HUDEP-2 (cell line): ENCODE results near the gene GPR82.
A peak's percentile ranks its signal among the peaks of the same experiment; 100 is the strongest.
"Not testable (repeated sequence)": the region's sequence is repeated elsewhere in the genome, so short reads cannot be mapped to it uniquely, and the experiment has no call there.

Source experiments
- DNase-seq, 76 experiments: peaks; one replicate each; lab custom pipeline; 2025; ENCODE audit not compliant: unreplicated experiment in 76 of 76; lab: John Stamatoyannopoulos, UW

Gene GPR82

DNA sequence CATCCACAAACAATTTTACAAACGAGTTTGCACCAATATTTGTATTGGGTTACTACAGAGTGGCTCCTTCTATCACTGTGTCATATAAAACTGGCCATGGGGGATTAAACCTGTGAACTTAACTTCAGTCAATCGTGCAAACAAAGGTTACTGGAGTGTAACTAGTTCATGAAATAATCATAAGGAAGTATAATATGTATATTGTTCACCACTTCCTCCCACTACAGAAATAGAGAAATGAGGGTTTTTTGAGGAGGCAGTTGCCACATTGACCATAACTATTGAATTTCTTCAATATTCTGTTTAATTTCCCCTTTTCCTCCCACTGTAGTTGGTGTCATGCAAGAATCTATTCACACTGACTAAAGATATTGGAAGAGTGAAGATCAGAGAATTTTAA is at the start of gene GPR82:
Gene GPR82 (plus strand): TSS at position 356 of the 400 bp plus-strand sequence. CDS start 2,846 bp downstream, outside the sequence.
- no peak for DNase-seq

- not testable (repeated sequence) for DNase-seq
Measured at GRCh38 chrX:41676361-41676760, 47.6 kb upstream of the GPR82 start.

DNA sequence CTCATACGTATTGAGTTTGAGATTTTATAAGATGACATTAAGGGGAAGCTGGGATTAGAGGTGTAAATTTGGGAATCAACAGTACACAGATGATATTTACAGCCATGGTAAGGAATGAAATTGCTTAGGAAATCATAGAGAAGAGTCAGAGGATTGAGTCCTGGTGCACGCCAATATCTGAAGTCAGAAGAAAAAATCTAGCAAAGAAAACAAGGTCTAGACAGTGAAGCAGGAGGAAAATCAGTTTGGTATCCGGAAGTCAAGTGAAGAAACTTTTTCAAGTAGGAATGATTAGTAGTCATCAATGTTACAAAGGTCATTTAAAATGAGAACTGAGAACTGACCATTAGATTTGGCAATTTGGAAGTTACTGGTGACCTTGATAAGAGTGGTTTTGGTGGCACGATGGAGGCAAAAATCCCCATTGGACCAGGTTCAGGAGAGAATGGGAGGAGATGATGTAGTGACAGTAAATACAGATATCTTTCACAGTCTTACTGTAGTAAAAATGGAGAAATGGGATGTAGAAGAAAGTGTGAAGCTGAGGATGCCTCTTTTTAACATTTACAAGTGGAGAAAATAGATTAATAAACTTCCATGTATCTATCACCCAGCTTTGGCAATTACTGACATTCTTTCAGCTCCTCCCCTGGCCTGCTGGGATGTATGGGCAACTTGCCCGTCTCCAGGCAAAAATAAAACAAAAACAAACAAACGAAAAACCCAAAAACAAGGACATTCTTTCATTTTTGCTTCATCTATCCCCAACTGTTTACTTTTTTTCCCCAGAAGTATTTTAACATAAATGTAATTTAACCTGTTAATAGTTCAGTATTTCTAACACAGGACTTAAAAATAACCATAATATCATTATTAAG is 46.6 kb upstream of the GPR82 start:
- no peak for DNase-seq

GRCh38 chrX:41684138-41684537 is 39.8 kb upstream of the GPR82 start:
- DNase-seq: peak in 13 of 76 experiments; percentile 0 to 13 (median 2)

DNA sequence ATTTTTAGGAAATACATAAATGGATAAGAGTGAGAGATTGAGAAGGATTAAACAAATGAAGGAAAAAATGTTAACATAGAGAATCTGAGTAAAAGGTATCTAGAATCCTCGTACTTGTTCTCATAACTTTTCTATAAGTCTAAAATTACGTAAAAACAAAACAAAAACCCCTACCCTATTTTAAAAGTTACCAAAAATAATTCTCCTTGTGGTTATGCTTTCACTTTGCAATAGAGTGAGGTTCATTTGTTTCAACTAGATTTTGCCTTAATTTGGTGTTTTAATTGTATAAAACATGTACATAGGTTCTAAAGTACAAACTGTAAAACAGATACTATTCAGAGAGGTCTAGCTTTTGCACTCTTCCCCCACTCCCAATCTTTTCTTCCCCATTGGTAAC is 39.0 kb upstream of the GPR82 start:
- no peak for DNase-seq

- DNase-seq: no peak
Measured at GRCh38 chrX:41686788-41687187, 37.2 kb upstream of the GPR82 start.

- DNase-seq: peak in 3 of 76 experiments; percentile 0 to 29 (median 3)
Measured at GRCh38 chrX:41688156-41688555, 35.8 kb upstream of the GPR82 start.

DNA sequence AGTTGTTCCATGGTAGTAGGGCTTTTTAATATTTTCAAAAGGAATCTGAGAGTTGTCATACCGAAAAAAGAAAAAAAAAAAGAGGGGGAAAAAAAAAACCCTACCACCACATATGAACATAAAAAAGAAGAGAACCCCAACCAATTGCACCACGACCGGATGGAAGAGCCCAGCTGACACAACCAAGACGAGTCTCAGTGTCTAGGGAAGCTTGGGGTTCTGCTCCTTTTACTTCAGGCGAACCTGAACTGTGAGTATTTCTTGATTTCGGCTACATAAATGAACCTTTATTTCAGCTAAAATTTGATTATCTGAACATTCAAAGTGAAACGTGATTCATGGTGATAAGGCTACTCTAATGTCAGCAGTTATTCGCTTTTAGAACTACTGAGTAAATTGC is 35.1 kb upstream of the GPR82 start, which contains the start of gene GPR34:
Gene GPR34 (plus strand): TSS at position 139 of the 400 bp plus-strand sequence. CDS start 6,661 bp downstream, outside the sequence.
- DNase-seq: no peak

DNA sequence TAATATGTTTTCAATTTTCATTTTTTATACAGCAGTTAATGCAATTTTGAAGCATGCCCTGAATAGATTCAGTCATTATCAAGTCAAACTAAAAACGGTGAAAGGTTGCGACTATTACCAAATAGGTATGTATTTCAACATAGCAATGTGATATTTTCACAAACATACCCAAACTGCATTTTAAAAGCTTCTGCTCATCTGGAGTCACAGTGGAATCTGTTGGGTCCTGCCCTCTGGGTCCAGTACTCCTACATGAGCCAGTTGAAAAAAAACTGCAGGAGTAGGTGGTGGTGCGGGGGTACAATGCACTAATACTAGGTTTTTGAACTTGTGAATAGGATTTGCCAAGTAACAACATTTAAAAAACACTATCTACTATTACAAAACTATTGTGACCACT is 34.3 kb upstream of the GPR82 start:
- DNase-seq: no peak

- no peak for DNase-seq
Measured at GRCh38 chrX:41692162-41692749, 31.7 kb upstream of the GPR82 start.

DNA sequence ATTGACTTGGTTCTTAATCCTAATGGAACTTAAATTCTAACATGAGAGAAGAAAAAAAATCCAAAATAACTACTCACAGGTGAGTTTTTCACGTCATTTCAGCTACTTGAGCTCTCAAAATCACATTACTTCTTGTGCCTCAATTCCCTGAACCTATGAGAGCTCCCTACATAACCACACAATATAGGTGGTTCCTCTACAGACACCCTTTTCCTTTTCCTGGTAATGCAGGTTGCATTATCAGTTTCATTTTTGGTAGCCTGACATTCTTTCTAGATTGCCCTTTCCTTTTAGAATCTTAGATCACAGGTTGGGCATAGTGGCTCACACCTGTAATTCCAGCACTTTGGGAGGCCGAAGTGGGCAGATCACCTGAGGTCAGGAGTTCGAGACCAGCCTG is 31.0 kb upstream of the GPR82 start:
- DNase-seq: no peak

GRCh38 chrX:41695426-41695825 is 28.6 kb upstream of the GPR82 start:
- no peak for DNase-seq

GRCh38 chrX:41703574-41704029 is 20.4 kb upstream of the GPR82 start:
- no peak for DNase-seq

DNA sequence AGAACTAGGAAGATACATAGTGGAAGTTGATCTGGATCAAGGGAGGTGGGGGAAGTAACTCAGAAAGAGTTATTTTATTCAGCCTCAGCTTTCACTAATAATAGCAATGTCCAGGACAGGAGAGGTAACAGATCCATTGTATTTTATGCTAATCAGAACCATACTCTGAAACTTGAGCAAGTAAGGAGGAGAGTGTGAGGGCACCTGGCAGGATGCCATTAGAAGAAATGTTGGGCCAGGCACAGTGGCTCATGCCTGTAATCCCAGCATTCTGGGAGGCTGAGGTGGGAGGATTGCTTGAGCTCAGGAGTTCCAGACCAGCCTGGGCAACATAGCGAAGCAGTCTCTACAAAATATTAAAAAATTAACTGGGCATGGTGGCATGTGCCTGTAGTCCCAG is 18.9 kb upstream of the GPR82 start:
- DNase-seq: no peak

DNA sequence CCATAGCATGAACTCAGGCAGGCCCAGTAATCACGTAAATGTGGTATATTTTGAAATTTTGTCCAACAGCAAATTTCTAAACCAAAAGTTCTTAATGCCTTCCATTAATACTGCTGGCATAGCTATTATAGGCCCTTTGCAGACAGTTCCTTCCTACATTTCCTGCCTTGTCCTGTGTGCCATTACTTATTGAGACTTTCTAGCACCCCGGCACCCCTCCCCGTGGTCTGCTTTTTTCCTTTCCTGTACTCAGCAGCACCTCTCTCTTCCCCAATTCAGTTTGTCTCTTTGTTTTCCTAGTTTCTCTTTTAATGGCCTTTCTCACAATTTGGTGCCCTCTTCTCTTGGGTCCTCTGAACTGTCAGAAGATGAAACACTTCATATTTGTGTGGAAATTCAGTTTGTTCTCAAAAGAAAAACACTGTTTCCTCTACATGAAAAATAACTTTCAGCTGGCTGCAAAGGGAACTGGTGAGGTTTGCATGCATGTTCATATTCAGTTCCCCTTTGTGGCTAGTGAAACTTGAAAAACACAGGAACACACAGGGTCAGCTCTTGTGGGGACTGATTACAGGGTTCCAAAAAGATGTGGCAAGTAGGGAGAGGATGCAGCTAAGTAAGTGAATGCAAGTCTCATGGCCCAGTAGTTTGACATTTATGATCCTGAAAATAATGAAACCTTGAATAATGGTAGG is 18.2 kb upstream of the GPR82 start:
- DNase-seq: no peak

DNA sequence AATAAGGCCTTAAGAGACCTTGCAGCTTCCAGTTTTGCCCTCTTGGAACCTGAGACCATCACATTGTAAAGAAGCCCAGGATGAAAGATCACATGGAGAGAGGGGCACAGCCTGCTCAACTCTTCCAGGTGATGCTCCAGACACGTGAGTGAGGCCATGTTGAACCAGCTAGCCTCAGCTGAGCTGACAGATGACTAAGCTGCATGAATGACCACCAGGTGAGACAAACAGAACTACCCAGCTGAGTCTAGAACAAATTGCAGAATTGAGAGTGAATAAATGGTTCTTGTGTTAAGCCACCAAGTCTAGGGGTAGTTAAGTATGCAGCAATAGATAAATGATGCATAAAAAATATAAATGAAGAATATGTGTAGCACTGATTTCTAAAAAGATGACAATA is 16.8 kb upstream of the GPR82 start:
- DNase-seq: no peak

DNA sequence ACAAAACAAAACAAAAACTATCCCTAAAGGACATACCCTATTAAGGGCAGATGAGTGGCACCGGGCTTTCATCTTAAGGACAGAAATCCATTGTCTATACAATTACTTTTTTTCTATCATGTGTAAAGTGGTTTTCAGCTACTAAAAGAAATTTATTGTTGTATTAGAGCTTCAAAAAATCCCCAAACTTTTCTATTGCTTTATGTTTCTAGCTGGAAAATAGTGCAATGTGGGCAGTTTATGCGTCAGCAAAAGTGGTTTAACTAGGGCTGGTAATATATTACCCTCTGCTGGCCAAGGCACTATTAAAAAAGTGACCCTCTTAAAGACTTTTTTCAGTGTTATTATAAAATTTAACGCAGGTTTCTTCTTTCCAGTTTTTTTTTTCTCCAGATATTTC is 15.5 kb upstream of the GPR82 start:
- no peak for DNase-seq

DNA sequence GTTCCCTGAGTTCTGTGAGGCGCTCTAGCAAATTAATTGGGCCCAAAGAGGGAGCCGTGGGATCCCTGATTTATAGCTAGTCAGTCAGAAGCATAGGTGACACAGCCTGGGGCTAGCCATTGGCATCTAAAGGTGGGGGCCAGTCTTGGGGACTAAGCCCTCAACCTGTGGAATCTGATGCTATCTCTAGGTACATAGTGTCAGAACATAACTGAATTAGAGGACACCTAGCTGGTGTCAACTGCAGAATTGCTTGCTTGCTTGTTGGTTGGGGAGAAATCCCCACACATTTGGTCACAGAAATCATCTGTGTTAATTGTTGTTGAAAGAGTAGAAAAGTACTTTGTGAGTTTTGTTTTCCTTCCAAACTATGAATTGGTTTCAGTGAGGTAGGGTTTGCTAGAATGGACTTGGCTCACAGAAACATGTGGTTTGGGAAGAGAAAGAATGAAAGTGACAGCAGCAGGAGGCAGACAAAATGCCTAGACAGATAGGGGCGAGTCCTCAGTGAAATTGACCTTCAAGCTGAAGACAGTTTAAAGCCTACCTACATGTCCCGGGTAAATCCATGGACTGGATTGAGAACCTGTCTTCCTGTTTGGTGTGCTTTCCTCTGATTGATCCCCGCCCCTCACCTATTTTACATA is 12.8 kb upstream of the GPR82 start:
- no peak for DNase-seq

DNA sequence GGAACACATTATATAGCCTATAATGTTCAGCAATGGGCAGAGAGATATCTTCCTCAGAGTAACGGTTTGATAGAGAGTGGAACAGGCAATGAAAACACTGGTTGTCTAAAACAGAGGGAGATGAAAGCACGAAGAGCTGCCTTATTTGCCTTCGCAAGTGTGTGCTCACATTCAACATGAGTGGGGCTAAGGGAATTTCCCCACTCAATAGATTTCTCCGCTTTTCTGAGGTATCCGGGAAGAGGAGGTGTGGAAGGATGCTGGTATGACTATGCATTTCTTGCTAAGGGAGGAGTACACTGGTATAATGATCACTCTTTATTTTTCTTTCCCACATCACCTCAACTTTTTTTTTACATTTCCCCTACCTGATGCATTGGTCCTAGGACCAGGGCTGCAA is 7.8 kb upstream of the GPR82 start:
- no peak for DNase-seq

DNA sequence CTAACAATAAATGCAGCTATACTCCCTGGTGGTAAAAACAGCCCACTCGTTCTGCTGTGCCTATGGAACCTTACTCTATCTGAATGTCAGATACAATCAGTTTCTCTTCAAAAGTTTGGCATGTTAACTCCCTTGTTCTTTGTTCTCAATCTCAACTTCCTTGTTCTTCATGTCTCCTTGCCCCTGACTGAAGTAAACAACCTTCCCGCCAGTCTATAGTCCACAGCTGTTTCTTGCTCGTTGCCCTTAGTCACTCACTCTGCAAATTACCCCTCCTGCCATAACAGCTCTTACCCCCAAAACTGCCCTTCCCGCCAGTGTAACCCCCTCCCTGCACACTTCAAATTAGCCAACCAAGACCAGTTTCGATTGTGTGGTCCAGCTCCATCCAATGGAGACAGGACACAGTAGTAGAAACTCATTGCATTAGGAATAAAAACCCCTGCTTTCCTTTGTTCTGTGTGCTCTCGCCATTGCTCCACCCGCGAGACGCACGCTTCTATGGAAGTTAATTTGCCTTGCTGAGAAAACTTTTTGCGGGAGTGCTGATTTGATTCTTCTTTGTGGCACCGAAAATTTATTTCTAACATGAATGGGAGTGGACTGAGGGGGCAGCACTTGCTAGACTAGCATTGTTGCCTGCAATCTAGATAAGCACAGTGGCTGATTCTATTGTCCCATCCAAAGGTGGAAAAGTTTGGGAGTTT is 7.1 kb upstream of the GPR82 start:
- no peak for DNase-seq
